HepG2 (cell line): ENCODE data around the gene RPS6KA2. TPM values are rescaled to one million over a fixed set of nuclear protein-coding genes. Genes with fewer than 3 reads are reported as not detected.

Experiments used
- EP300 ChIP-seq, 3 experiments: sonication (generic) in 1 of 3; formaldehyde crosslinking in 1 of 3; IDR thresholded peaks; 2 replicates each; pipeline versions ENCODE4 v1.5.1 to v1.6.1; 2011 to 2020; ENCODE audit warnings: low read depth in 2 of 3, low read length in 2 of 3, borderline replicate concordance in 1 of 3, improper control_type of control experiment in 1 of 3, mild to moderate bottlenecking in 1 of 3, missing genetic modification reagents in 1 of 3, moderate library complexity in 1 of 3
- PRPF4 ChIP-seq: fragments of 200-400 bp; formaldehyde crosslinking; IDR thresholded peaks from 2 replicates; pipeline ENCODE4 v1.6.1; 2016; ENCODE audit warnings: low read length, low read depth; ENCODE audit not compliant: poor library complexity, severe bottlenecking
- ZSCAN31 ChIP-seq: sonication (generic); formaldehyde crosslinking; IDR thresholded peaks from 2 replicates; pipeline ENCODE4 v1.5.0; 2020; ENCODE audit warnings: low read depth, mild to moderate bottlenecking, missing genetic modification reagents
- polyA plus RNA-seq, 8 experiments: library from polyadenylated mRNA; depleted of rRNA in 3 of 8; stranded (reverse) in 7 of 8; unstranded in 1 of 8; fragments of >200 nt; fragmentation: Illumina TruSeq in 4 of 8; extraction: Trizol in 4 of 8; gene quantifications; 2 replicates each; pipeline versions ENCODE4 v1.2.1 to v1.2.3, GENCODE V29; 2011 to 2016; ENCODE audit warnings: low read depth in 4 of 8, missing spikeins in 1 of 8, mixed read lengths in 1 of 8; ENCODE audit not compliant: insufficient read depth in 1 of 8
- total RNA-seq, 5 experiments: library from RNA; depleted of rRNA; stranded (reverse); fragments of >200 nt; fragmentation: Illumina TruSeq; extraction: Trizol; gene quantifications; 2 replicates each; pipeline ENCODE4 v1.2.3, GENCODE V29; 2016; ENCODE audit warnings: low read depth in 1 of 5
- TF ChIP-seq, protein P1 (sequence below): sonication (generic); formaldehyde crosslinking; IDR thresholded peaks from 2 replicates; pipeline ENCODE4 v1.4.0; 2020; ENCODE audit warnings: missing genetic modification reagents
- TF ChIP-seq, protein P2 (sequence below): sonication (generic); formaldehyde crosslinking; IDR thresholded peaks from 2 replicates; pipeline ENCODE4 v1.4.0; 2020; ENCODE audit warnings: missing genetic modification reagents, mild to moderate bottlenecking, borderline replicate concordance
- TF ChIP-seq, protein P3 (sequence below): sonication (generic); formaldehyde crosslinking; IDR thresholded peaks from 2 replicates; pipeline ENCODE4 v1.4.0; 2020; ENCODE audit warnings: missing genetic modification reagents

RPS6KA2 gene
- total and polyA plus RNA-seq, 2 of the 13 experiments (the other 11 are each of a cell fraction or from before 2014, with no cell fraction given) = 0.22 to 0.38 TPM

- TF ChIP-seq, protein P1, sequence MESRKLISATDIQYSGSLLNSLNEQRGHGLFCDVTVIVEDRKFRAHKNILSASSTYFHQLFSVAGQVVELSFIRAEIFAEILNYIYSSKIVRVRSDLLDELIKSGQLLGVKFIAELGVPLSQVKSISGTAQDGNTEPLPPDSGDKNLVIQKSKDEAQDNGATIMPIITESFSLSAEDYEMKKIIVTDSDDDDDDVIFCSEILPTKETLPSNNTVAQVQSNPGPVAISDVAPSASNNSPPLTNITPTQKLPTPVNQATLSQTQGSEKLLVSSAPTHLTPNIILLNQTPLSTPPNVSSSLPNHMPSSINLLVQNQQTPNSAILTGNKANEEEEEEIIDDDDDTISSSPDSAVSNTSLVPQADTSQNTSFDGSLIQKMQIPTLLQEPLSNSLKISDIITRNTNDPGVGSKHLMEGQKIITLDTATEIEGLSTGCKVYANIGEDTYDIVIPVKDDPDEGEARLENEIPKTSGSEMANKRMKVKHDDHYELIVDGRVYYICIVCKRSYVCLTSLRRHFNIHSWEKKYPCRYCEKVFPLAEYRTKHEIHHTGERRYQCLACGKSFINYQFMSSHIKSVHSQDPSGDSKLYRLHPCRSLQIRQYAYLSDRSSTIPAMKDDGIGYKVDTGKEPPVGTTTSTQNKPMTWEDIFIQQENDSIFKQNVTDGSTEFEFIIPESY (CRISPR knock-in tag) = peak; percentile 75; the same call in 1 of the 2 replicates
- TF ChIP-seq, protein P2, sequence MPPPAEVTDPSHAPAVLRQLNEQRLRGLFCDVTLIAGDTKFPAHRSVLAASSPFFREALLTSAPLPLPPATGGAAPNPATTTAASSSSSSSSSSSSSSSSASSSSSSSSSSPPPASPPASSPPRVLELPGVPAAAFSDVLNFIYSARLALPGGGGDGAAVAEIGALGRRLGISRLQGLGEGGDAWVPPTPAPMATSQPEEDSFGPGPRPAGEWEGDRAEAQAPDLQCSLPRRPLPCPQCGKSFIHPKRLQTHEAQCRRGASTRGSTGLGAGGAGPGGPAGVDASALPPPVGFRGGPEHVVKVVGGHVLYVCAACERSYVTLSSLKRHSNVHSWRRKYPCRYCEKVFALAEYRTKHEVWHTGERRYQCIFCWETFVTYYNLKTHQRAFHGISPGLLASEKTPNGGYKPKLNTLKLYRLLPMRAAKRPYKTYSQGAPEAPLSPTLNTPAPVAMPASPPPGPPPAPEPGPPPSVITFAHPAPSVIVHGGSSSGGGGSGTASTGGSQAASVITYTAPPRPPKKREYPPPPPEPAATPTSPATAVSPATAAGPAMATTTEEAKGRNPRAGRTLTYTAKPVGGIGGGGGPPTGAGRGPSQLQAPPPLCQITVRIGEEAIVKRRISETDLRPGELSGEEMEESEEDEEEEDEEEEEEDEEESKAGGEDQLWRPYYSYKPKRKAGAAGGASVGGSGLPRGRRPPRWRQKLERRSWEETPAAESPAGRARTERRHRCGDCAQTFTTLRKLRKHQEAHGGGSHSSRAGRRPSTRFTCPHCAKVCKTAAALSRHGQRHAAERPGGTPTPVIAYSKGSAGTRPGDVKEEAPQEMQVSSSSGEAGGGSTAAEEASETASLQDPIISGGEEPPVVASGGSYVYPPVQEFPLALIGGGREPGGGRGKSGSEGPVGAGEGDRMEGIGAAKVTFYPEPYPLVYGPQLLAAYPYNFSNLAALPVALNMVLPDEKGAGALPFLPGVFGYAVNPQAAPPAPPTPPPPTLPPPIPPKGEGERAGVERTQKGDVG (CRISPR knock-in tag) = peak; percentile 68
- TF ChIP-seq, protein P3, sequence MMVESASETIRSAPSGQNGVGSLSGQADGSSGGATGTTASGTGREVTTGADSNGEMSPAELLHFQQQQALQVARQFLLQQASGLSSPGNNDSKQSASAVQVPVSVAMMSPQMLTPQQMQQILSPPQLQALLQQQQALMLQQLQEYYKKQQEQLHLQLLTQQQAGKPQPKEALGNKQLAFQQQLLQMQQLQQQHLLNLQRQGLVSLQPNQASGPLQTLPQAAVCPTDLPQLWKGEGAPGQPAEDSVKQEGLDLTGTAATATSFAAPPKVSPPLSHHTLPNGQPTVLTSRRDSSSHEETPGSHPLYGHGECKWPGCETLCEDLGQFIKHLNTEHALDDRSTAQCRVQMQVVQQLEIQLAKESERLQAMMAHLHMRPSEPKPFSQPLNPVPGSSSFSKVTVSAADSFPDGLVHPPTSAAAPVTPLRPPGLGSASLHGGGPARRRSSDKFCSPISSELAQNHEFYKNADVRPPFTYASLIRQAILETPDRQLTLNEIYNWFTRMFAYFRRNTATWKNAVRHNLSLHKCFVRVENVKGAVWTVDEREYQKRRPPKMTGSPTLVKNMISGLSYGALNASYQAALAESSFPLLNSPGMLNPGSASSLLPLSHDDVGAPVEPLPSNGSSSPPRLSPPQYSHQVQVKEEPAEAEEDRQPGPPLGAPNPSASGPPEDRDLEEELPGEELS (CRISPR knock-in tag) = peak; percentile 23; the same call in 1 of the 2 replicates
- TF ChIP-seq PRPF4 = peak; percentile 65
- TF ChIP-seq EP300 (IDR thresholded peaks at IDR 0.05; ENCODE audit: low read depth in 2 of 2, low read length in 2 of 2) = no peak
- TF ChIP-seq EP300 (CRISPR knock-in tag; IDR thresholded peaks at IDR 0.05; ENCODE audit: borderline replicate concordance) = 0 out of 2 replicates have a peak, but pooled peaks have one; percentile 35
- TF ChIP-seq ZSCAN31 = no peak
Observed at GRCh38 chr6:166386111-166386510, 240.9 kb downstream of the RPS6KA2 start (continued).
